K562 (cell line): Measurements from ENCODE around the gene VGLL3. TPM values are rescaled to one million over a fixed set of nuclear protein-coding genes. Genes with fewer than 3 reads are reported as not detected.

Source experiments
- FOXP4 ChIP-seq: sonication (generic); formaldehyde crosslinking; IDR thresholded peaks from 2 replicates; pipeline ENCODE4 v1.8.0; 2022; ENCODE audit warnings: mild to moderate bottlenecking, missing genetic modification reagents, borderline replicate concordance
- ILK ChIP-seq: fragments of 450-650 bp; IDR thresholded peaks from 2 replicates; pipeline ENCODE4 v1.6.1; 2016; ENCODE audit warnings: missing genetic modification characterization, low read depth, mild to moderate bottlenecking, missing compliant biosample characterization, moderate library complexity, borderline replicate concordance
- MCM7 ChIP-seq, 2 experiments: fragments of 450-650 bp; IDR thresholded peaks; 2 replicates each; pipeline ENCODE4 v1.6.1; 2016 to 2018
- SAFB ChIP-seq: fragments of 200-400 bp; formaldehyde crosslinking; IDR thresholded peaks from 2 replicates; pipeline ENCODE4 v1.6.1; 2017; ENCODE audit warnings: low read depth, low read length, borderline replicate concordance
- TCF15 ChIP-seq: fragments of 250-450 bp; sonication (Bioruptor Pico); IDR thresholded peaks from 2 replicates; pipeline ENCODE4 v1.8.0; 2022; ENCODE audit warnings: moderate library complexity, mild to moderate bottlenecking, inconsistent platforms
- TGIF2 ChIP-seq: sonication (generic); formaldehyde crosslinking; IDR thresholded peaks from 2 replicates; pipeline ENCODE4 v1.8.1; 2022; ENCODE audit warnings: mild to moderate bottlenecking, missing genetic modification reagents, moderate library complexity
- ZNF143 ChIP-seq: sonication (generic); formaldehyde crosslinking; IDR thresholded peaks from 2 replicates; pipeline ENCODE4 v1.9.0; 2022; ENCODE audit warnings: mild to moderate bottlenecking, missing genetic modification reagents
- ZNF592 ChIP-seq: fragments of 450-650 bp; IDR thresholded peaks from 2 replicates; pipeline ENCODE4 v1.6.1; 2017; ENCODE audit warnings: antibody characterized with exemption, mild to moderate bottlenecking
- polyA plus RNA-seq, 8 experiments: library from polyadenylated mRNA; depleted of rRNA in 4 of 8; stranded (reverse) in 5 of 8; unstranded in 3 of 8; fragments of >200 nt; fragmentation: Nextera tagmentation in 2 of 8; fragmentation: Illumina TruSeq in 1 of 8; extraction: Ambion mirVana in 2 of 8; extraction: Trizol in 1 of 8; gene quantifications; 2 replicates each; pipeline versions ENCODE4 v1.2.1 to v1.2.3, GENCODE V29; 2011 to 2014; ENCODE audit warnings: inconsistent platforms in 1 of 8, missing spikeins in 1 of 8
- total RNA-seq, 7 experiments: library from RNA; depleted of rRNA in 6 of 7; stranded (reverse); fragments of >200 nt in 6 of 7; fragmentation: Illumina TruSeq in 2 of 7; extraction: Trizol in 2 of 7; gene quantifications; 2 replicates each; pipeline versions ENCODE4 v1.2.1 to v1.2.3, GENCODE V29; 2011 to 2021; ENCODE audit warnings: low replicate concordance in 1 of 7

The VGLL3 gene
- total and polyA plus RNA-seq, 9 of the 15 experiments (the other 6 are each of a cell fraction or from before 2014, with no cell fraction given) = under 0.01 to 0.09 (median 0.04) TPM; not detected in 6

- no peak for TF ChIP-seq FOXP4 (CRISPR knock-in tag)
- TF ChIP-seq ZNF143 (CRISPR knock-in tag) = no peak
- TF ChIP-seq TGIF2 (CRISPR knock-in tag) = no peak
- TF ChIP-seq ZNF592 = no peak
- no peak for TF ChIP-seq MCM7 (IDR thresholded peaks at IDR 0.05)
- no peak for TF ChIP-seq ILK (tag)
- TF ChIP-seq SAFB = no peak
- TF ChIP-seq TCF15 = no peak
Measured at GRCh38 chr3:86987421-86987715, 3.6 kb downstream of the VGLL3 start (continued).
